Neural cell (in vitro differentiated cells): ENCODE data around the gene OPA1.

ENCODE experiments used
- EP300 ChIP-seq: fragments of 450-650 bp; conservative IDR thresholded peaks from 2 replicates; pipeline ENCODE4 v1.6.1; 2014; ENCODE audit warnings: antibody characterized with exemption, mild to moderate bottlenecking, moderate library complexity; ENCODE audit not compliant: poor library complexity, severe bottlenecking
- EZH2 ChIP-seq: fragments of 200-600, 300-800 bp; shearing (Covaris generic), sonication (generic); IDR thresholded peaks from 2 replicates; pipeline ENCODE4 v1.6.1; 2014; ENCODE audit warnings: antibody characterized with exemption, low read length, borderline replicate concordance, mild to moderate bottlenecking; ENCODE audit not compliant: insufficient read depth, poor library complexity, severe bottlenecking
- POLR2AphosphoS5 ChIP-seq: IDR thresholded peaks from 2 replicates; pipeline ENCODE4 v1.6.1; 2012
- RAD21 ChIP-seq: fragments of 450-650 bp; conservative IDR thresholded peaks from 2 replicates; pipeline ENCODE4 v1.6.1; 2014; ENCODE audit warnings: antibody characterized with exemption, mild to moderate bottlenecking, moderate library complexity
- SMC3 ChIP-seq: fragments of 450-650 bp; conservative IDR thresholded peaks from 2 replicates; pipeline ENCODE4 v1.6.1; 2014; ENCODE audit warnings: antibody characterized with exemption, mild to moderate bottlenecking, moderate library complexity; ENCODE audit not compliant: poor library complexity
- TAF1 ChIP-seq: IDR thresholded peaks from 2 replicates; pipeline ENCODE4 v1.6.1; 2012; ENCODE audit warnings: low read depth
- TF ChIP-seq, protein P1 (sequence below): fragments of 450-650 bp; IDR thresholded peaks from 2 replicates; pipeline ENCODE4 v1.5.1; 2014; ENCODE audit warnings: antibody characterized with exemption, mild to moderate bottlenecking, moderate library complexity; ENCODE audit not compliant: poor library complexity, severe bottlenecking
- TF ChIP-seq, protein P2 (sequence below): IDR thresholded peaks from 2 replicates; pipeline ENCODE4 v1.6.1; 2012; ENCODE audit warnings: borderline replicate concordance

DNA sequence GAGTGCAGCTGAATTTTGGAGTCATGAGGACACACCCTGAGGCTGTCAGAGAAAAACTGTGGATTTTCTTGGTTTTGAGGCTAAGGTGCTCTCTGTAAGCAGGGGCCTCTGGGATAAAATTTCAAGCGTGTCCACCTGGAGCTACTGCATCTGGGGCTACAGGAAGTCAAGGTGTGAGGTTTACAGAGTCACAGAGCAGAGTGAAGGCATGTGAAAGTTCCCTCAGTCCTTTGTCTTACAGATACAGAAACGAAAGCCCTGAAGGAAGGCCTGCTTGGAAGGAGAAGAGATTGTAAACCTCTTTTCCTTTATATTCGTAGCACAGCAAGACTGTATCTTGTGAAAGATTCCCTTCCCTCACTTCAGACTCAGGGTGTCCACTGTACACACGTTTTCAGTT, 138.6 kb downstream of the OPA1 start:
- TF ChIP-seq, protein P1, sequence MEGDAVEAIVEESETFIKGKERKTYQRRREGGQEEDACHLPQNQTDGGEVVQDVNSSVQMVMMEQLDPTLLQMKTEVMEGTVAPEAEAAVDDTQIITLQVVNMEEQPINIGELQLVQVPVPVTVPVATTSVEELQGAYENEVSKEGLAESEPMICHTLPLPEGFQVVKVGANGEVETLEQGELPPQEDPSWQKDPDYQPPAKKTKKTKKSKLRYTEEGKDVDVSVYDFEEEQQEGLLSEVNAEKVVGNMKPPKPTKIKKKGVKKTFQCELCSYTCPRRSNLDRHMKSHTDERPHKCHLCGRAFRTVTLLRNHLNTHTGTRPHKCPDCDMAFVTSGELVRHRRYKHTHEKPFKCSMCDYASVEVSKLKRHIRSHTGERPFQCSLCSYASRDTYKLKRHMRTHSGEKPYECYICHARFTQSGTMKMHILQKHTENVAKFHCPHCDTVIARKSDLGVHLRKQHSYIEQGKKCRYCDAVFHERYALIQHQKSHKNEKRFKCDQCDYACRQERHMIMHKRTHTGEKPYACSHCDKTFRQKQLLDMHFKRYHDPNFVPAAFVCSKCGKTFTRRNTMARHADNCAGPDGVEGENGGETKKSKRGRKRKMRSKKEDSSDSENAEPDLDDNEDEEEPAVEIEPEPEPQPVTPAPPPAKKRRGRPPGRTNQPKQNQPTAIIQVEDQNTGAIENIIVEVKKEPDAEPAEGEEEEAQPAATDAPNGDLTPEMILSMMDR = no peak
- TF ChIP-seq TAF1 = no peak
- no peak for TF ChIP-seq RAD21
- no peak for TF ChIP-seq EZH2
- TF ChIP-seq SMC3 = no peak
- TF ChIP-seq, protein P2, sequence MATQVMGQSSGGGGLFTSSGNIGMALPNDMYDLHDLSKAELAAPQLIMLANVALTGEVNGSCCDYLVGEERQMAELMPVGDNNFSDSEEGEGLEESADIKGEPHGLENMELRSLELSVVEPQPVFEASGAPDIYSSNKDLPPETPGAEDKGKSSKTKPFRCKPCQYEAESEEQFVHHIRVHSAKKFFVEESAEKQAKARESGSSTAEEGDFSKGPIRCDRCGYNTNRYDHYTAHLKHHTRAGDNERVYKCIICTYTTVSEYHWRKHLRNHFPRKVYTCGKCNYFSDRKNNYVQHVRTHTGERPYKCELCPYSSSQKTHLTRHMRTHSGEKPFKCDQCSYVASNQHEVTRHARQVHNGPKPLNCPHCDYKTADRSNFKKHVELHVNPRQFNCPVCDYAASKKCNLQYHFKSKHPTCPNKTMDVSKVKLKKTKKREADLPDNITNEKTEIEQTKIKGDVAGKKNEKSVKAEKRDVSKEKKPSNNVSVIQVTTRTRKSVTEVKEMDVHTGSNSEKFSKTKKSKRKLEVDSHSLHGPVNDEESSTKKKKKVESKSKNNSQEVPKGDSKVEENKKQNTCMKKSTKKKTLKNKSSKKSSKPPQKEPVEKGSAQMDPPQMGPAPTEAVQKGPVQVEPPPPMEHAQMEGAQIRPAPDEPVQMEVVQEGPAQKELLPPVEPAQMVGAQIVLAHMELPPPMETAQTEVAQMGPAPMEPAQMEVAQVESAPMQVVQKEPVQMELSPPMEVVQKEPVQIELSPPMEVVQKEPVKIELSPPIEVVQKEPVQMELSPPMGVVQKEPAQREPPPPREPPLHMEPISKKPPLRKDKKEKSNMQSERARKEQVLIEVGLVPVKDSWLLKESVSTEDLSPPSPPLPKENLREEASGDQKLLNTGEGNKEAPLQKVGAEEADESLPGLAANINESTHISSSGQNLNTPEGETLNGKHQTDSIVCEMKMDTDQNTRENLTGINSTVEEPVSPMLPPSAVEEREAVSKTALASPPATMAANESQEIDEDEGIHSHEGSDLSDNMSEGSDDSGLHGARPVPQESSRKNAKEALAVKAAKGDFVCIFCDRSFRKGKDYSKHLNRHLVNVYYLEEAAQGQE = no peak
- TF ChIP-seq EP300 = no peak
- no peak for TF ChIP-seq POLR2AphosphoS5
